ENCODE data around the gene C16orf78. TPM values are rescaled to one million over a fixed set of nuclear protein-coding genes. Genes with fewer than 3 reads are reported as not detected.

The C16orf78 gene
- total RNA-seq, 1 donor from 2014 or later, result not detected

DNA sequence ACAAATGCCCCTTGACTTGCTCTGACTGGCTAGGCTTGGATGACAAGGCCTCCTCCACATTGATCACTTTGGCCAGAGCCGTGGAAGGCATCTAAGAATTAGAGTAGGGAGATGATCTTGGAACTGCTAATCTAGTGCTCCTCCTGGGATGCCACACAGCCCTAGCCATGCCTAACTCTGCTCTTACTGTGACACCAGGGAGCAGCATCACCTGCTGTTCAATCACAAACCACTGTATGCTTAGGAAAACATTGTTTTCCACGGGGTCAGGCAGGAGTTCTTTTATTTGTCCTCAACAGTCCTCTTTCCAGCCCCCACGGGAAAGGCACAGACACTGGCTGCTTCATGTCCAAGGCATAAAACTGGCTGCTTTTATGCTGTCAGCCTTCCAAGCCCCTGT lies 46.3 kb downstream of the C16orf78 start:
- TF ChIP-seq, protein P1, sequence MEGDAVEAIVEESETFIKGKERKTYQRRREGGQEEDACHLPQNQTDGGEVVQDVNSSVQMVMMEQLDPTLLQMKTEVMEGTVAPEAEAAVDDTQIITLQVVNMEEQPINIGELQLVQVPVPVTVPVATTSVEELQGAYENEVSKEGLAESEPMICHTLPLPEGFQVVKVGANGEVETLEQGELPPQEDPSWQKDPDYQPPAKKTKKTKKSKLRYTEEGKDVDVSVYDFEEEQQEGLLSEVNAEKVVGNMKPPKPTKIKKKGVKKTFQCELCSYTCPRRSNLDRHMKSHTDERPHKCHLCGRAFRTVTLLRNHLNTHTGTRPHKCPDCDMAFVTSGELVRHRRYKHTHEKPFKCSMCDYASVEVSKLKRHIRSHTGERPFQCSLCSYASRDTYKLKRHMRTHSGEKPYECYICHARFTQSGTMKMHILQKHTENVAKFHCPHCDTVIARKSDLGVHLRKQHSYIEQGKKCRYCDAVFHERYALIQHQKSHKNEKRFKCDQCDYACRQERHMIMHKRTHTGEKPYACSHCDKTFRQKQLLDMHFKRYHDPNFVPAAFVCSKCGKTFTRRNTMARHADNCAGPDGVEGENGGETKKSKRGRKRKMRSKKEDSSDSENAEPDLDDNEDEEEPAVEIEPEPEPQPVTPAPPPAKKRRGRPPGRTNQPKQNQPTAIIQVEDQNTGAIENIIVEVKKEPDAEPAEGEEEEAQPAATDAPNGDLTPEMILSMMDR (conservative IDR thresholded peaks at IDR 0.05), result no peak
- no peak for DNase-seq (ENCODE audit: low read depth, low spot score)
- peaks cover 18% of the 10 kb centered on the region for H3K4me1 Mint-ChIP-seq

DNA sequence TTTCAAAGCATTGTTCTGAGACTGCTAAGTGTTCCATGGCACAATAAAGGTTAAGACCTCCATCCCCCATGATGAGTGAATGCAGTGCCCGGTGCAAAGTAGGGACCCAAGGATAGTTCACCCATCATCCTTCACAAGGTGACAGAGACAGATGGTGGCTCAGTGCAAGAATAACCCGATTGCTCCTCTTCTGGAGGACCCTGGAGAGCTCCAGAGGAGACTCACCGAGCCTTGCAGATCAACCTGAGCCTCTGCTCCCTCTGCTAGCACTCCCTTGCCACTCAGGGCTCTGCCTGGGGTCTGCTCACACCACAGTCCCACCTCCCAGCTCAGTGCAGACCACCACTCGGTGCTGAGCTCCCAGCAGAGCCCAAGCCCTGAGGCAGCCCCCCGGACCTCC lies 49.3 kb downstream of the C16orf78 start:
- H3K27me3 Mint-ChIP-seq (ENCODE audit: low read depth), result peaks cover 26% of the 10 kb centered on the region
- H3K36me3 Mint-ChIP-seq (ENCODE audit: low read depth), result no peaks in the 10 kb centered on the region
- H3K4me1 Mint-ChIP-seq, result peaks cover 18% of the 10 kb centered on the region

More for the DNA sequence above, 46.3 kb downstream of the C16orf78 start:
- Mint-ChIP-seq H3K36me3 (ENCODE audit: low read depth) (no peaks in the 10 kb centered on the region), H3K27ac (ENCODE audit: unreplicated experiment) (no peak overlapping the region), H3K9me3 (no peaks in the 10 kb centered on the region), H3K4me3 (no peak overlapping the region), H3K27me3 (ENCODE audit: low read depth) (peaks cover 28% of the 10 kb centered on the region)

DNA sequence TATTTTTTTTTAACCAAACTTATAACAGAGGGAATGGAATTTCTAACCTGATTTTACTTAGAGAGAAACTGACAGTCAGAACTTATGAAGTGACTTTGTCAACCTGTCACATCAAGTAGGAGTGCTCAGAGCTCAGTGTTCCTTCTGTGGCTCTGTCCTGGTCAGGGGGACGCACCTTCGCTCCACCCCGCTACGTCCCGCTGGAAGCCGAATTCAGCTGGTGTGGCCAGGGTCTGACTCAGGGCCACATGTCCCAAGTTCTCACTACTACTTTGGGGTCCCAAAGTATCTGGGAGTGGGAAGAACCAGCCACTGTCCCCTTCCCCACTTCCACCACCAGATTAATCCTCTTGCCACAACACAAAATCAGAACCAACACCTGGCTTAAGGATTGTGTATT lies 51.4 kb downstream of the C16orf78 start:
- DNase-seq (ENCODE audit: low read depth, low spot score), result no peak
- H3K4me3 Mint-ChIP-seq, result no peak overlapping the region
- no peak overlapping the region for H3K27ac Mint-ChIP-seq (ENCODE audit: unreplicated experiment)
- H3K4me1 Mint-ChIP-seq, result peaks cover 4% of the 10 kb centered on the region
- peaks cover 3% of the 10 kb centered on the region for H3K36me3 Mint-ChIP-seq (ENCODE audit: low read depth)
- peaks cover 7% of the 10 kb centered on the region for H3K27me3 Mint-ChIP-seq (ENCODE audit: low read depth)
- TF ChIP-seq, protein P1 (conservative IDR thresholded peaks at IDR 0.05), result no peak
- H3K9me3 Mint-ChIP-seq, result peaks cover 14% of the 10 kb centered on the region

More for the DNA sequence above, 49.3 kb downstream of the C16orf78 start:
- Mint-ChIP-seq H3K4me3 (no peak overlapping the region), H3K9me3 (no peaks in the 10 kb centered on the region), H3K27ac (ENCODE audit: unreplicated experiment) (no peak overlapping the region)
- DNase-seq (ENCODE audit: low read depth, low spot score), result no peak
- TF ChIP-seq, protein P1 (conservative IDR thresholded peaks at IDR 0.05), result no peak

DNA sequence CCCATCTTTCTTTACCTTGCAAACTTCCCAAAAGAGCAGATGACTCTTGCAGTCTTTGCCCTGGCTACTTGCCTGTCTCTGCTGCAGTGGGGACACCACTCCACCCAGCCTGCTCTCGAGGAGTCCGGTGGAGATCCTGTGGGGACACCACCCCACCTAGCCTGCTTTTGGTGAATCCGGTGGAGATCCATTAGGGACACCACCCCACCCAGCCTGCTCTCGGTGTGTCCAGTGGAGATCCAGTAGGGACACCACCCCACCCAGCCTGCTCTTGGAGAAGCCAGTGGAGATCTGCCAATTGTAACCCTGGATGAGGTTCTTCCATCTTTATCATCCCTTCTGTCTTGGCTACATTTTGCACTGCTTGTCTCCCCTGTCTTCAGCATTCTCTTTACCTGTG lies 54.2 kb downstream of the C16orf78 start:
- Mint-ChIP-seq H3K9me3 (peaks cover 14% of the 10 kb centered on the region), H3K36me3 (ENCODE audit: low read depth) (peaks cover 3% of the 10 kb centered on the region), H3K4me3 (no peak overlapping the region), H3K27me3 (ENCODE audit: low read depth) (peaks cover 3% of the 10 kb centered on the region), H3K27ac (ENCODE audit: unreplicated experiment) (no peak overlapping the region), H3K4me1 (no peaks in the 10 kb centered on the region)
- no peak for DNase-seq (ENCODE audit: low read depth, low spot score)
- TF ChIP-seq, protein P1 (conservative IDR thresholded peaks at IDR 0.05), result no peak

DNA sequence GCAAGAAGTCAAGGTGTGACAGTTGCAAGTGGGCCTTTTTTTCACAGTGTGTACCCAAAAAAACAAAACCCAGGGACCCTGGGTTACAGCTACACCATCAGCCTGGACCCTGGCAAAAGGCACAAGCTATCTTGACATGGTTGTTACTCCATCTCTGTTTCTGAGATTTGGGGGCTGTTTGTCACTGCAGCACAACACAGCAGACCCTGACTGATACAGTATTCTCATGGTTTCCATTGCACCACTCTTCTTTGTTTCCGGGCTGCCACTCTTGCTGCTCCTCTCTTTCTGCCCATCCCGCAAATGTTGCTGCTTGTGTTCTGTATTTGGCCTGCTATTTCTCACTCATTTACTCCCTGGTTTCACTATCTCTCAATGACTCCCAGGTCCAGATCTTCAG lies 55.2 kb downstream of the C16orf78 start:
- DNase-seq (ENCODE audit: low read depth, low spot score), result no peak
- Mint-ChIP-seq H3K4me3 (no peak overlapping the region), H3K4me1 (no peaks in the 10 kb centered on the region), H3K27me3 (ENCODE audit: low read depth) (peaks cover 3% of the 10 kb centered on the region), H3K9me3 (peaks cover 14% of the 10 kb centered on the region), H3K27ac (ENCODE audit: unreplicated experiment) (no peak overlapping the region), H3K36me3 (ENCODE audit: low read depth) (peaks cover 3% of the 10 kb centered on the region)
- TF ChIP-seq, protein P1 (conservative IDR thresholded peaks at IDR 0.05), result no peak

DNA sequence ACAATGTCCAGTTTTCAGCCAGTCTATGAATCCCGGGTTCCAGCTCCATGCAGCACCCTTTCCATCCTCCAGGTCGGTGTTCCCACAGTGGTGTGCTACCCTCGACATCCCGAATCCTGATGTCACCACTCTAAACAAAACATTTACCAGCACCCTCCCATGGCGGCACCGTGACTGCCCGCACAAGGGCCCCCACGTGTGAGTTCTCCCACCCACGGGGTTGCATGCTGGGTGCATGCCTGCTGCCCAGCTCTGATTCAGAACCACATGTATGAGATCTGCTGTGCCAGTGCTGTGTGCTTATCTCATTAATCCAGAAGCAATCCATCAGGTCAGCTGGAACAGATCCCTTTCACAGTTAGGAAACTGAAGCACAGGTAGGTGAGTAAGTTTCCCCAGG lies 57.4 kb downstream of the C16orf78 start:
- Mint-ChIP-seq H3K9me3 (peaks cover 14% of the 10 kb centered on the region), H3K36me3 (ENCODE audit: low read depth) (peaks cover 3% of the 10 kb centered on the region), H3K27me3 (ENCODE audit: low read depth) (no peaks in the 10 kb centered on the region), H3K4me3 (no peak overlapping the region), H3K27ac (ENCODE audit: unreplicated experiment) (no peak overlapping the region), H3K4me1 (peaks cover 2% of the 10 kb centered on the region)
- TF ChIP-seq, protein P1 (conservative IDR thresholded peaks at IDR 0.05), result no peak
- DNase-seq (ENCODE audit: low read depth, low spot score), result no peak
